Measurements from ENCODE around the gene POU6F1. TPM values are rescaled to one million over a fixed set of nuclear protein-coding genes. Genes with fewer than 3 reads are reported as not detected.

The POU6F1 gene, protein sequence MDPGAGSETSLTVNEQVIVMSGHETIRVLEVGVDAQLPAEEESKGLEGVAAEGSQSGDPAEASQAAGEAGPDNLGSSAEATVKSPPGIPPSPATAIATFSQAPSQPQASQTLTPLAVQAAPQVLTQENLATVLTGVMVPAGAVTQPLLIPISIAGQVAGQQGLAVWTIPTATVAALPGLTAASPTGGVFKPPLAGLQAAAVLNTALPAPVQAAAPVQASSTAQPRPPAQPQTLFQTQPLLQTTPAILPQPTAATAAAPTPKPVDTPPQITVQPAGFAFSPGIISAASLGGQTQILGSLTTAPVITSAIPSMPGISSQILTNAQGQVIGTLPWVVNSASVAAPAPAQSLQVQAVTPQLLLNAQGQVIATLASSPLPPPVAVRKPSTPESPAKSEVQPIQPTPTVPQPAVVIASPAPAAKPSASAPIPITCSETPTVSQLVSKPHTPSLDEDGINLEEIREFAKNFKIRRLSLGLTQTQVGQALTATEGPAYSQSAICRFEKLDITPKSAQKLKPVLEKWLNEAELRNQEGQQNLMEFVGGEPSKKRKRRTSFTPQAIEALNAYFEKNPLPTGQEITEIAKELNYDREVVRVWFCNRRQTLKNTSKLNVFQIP
- total RNA-seq, result 1.9 and 2.5 TPM in 2 replicates

DNA sequence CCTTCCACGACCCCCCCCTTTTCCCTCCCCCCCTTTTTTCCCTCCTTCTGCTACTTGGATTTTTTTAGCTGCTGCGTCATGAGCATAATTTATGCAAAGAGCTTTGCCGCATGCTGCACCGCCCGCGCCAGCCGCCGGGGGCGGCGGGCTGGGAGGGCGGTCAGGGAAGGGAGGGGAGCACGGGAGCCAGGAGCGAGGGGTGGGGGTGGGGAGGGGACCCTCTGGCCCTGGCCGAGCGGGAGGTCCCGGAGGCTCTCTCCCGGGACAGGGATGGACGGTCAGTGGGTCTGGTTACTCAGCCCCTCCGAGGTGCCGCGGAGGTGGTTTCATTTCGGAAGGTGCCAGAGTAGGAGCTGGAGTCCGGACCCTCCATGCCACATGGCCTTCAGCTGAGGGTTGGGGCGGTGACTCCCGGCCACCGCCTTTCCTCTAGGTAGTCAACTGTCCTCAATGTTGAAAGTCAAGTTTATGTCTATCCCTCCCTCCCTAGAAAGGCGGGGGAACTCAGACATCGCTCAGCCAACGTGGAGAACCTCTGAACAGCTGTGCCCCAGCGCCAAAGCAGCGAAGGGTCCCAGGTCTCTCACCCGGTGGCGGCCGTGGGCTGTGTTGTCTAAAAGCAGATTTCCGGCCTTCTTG lies at the start of gene POU6F1:
POU6F1 (minus strand) TSS at position 95 of the 639 bp plus-strand sequence. CDS start 11,226 bp downstream, outside the sequence.

DNA sequence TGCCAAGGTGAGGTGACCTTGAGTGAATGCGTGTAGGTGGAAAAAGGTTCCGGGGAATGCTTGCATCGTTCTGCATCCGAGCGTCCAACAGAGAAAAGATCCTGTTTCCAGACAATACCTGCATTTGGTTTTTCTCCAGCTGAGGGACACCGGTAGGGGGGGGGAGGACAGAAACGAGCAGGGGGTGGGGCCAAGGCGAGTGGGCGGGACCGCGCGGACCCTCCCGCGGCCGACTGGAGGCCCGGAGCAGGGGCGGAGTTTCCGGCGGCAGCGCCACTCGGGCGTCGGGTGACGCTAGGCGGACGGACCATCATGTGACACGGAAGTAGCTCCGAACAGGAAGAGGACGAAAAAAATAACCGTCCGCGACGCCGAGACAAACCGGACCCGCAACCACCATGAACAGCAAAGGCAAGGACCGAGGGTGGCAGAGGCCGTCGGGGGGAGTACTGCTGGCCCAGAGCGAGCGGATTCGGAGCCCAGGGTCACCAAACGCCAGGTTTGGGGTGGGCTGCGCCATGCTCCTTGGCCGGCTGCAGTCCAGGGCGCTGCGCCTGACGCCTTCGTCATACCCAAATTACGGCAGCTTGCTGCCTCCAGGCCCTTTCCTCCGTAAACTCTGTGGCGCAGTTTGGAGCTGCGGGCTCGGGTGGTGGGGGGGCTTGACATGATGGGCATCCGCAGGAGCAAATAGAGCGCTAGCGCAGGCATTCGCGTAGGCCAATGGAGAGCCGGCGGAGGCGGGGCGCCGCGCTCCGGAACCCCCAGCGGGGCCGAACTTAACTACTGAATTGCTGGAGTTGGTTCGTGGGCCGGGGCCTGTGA lies 20.9 kb upstream of the POU6F1 start, which contains the start of gene DAZAP2:
DAZAP2 (plus strand) TSS at position 317 of the 825 bp plus-strand sequence; CDS start at position 399, 82 bp downstream.

DNA sequence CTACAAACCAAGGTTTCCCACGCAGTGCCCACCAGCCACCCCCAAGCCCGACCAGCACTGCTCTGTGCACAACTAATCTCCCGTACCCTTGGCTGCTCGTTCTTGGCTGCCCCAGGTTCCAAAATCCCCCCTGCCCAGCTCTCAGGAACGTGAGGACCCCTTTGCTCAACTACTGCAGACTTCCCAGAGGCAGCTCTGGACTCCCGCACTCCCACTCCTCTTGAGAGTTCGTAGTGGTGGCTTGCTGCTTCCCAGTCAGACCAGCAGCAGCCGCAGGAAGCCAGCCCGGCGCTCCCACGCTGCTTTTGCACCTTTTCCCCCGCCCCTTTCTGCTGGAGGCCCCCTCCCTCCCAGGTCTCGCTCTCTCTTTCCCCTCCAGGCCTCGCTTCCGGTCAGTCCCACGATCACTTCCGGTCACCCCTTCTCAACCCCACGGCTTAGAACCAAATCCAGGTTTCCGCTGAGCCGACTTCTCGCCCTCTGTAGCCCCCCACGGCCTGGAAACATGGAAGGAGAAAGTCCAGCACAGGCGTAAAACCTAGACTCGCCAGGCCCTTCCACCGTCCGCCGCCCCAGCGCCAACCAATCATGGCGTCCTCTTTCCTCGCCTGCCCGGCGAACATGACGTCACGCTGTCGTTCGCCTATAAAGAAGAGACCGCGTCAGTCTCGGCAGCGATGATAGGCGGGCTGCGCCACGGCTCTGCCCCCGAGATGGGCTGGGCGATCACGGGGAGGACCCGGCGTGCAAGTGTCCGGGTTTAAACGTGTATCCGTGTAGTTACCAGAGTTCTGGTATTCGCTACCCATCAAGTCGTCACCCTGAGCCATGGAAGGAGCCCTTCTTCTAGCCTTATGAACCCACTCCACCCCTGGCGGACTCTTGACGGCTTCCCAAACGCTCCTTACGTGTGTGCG lies 45.1 kb downstream of the POU6F1 start, which contains the start of gene TFCP2:
TFCP2 (minus strand) TSS at position 621 of the 917 bp plus-strand sequence. CDS start 713 bp downstream, outside the sequence.

Other genes with a start within 250 kb of the POU6F1 start
- gene SLC11A2, start 191.7 kb downstream of the POU6F1 start, total RNA-seq, result 38.2 and 65.1 TPM in 2 replicates
- 18.0 and 50.2 TPM in 2 replicates for gene LETMD1, start 169.7 kb downstream of the POU6F1 start, total RNA-seq
- 23.1 and 23.4 TPM in 2 replicates for gene CSRNP2, start 134.5 kb downstream of the POU6F1 start, total RNA-seq
- gene TFCP2, start 44.9 kb downstream of the POU6F1 start, total RNA-seq, result 9.9 and 14.6 TPM in 2 replicates
- gene DAZAP2, start 20.8 kb upstream of the POU6F1 start, total RNA-seq, result 61.2 and 61.7 TPM in 2 replicates
- 5.4 and 10.0 TPM in 2 replicates for gene SMAGP, start 52.4 kb upstream of the POU6F1 start, total RNA-seq
- not detected in 2 replicates for gene BIN2, start 106.1 kb upstream of the POU6F1 start, total RNA-seq
- not detected in 2 replicates for gene CELA1, start 128.6 kb upstream of the POU6F1 start, total RNA-seq
- 2.7 and 3.4 TPM in 2 replicates for gene GALNT6, start 173.3 kb upstream of the POU6F1 start, total RNA-seq
- 0.56 and 1.3 TPM in 2 replicates for gene SLC4A8, start 206.8 kb upstream of the POU6F1 start, total RNA-seq